Epidermal melanocyte (primary cell): ENCODE results near the gene ARHGEF10L.

Experiments used
- DNase-seq: peaks from one replicate; pipeline ENCODE4 v3.0.0; 2011; ENCODE audit warnings: low spot score; ENCODE audit not compliant: insufficient read length

Gene ARHGEF10L

DNA sequence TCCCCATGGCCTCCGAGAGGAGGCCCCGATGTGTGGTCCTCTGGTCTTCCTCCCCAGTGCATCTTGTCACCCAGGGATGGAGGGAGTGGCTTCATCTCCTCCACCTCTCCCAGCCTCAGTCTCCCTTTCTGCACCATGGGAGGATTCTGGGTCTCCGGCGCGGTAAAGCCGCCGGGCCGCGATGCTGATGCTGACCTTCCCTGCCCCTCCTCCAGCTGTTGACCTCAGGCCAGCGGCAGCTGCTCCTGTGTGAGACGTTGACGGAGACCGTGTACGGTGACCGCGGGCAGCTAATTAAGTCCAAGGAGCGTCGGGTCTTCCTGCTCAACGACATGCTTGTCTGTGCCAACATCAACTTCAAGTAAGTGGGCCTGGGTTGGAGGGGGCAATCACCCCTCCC, 92.6 kb downstream of the ARHGEF10L start:
- DNase-seq, result no peak

DNA sequence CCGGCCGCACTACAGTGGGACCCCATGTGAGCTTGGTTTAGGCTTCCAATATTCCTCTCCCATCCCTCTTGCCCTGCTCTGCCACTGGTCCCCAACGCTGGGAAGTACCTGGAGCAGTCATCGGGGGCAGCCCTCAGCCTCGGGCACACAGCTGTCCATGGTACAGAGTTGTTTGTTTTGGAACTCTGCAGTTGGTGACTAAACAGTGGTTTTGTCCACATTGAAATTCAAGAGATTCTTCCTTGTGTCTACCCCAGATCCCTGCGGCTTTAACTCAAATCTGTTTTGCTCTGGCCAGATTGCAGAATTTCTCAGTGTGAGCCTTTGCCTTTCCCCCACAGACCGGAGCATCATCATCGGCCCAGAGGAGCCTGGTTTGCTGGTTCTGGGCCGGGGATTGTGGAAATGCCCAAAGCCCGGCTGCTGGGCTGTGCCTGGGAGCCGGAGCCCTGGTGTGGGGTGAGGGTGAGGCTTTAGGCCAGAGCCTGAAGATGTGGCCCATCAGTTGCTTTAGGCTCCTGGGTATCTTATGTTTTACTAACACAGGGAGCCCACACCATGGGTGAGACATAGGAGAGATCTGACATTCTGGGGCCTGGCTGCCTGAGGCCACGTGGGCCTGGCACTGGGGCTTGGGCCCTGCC, 93.2 kb downstream of the ARHGEF10L start:
- no peak for DNase-seq

DNA sequence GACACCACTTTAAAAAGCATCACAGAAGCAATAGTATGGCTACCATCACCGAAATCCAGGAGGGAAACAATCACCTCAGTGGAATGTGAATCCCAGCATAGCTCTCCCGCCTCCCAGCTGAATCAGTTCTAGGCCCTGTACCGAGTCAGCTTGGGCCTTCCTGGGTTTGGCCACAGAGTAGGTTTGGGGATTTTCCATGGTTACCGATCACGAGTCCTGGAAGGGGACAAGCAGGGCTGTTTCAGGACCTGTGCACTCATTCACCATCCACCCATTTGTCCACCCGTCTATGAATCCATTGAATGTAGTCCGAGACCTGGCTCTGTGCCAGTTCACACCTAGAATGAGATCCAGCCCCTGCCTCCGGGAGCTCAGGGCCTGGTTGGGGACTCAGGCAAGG, 94.2 kb downstream of the ARHGEF10L start:
- DNase-seq, result no peak

DNA sequence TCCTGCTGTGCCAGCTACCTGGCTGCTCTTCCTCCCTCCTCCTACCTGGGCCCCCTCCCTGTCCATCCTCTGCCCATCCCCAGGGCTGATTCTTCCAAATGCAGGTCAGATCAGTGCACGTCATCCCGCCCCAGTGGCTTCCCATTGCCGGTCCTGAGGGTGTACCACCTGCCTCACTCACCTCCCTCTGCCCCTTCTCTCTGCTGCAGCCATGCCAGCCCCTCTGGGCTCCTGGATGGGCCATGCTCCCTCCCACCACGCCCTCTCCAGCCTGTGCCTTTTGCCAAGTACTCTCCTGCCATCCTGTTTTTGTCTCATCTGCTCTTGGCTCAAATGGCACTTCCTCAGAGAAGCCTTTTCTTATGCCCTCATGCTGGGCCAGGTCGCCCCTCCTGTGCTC, 95.8 kb downstream of the ARHGEF10L start:
- no peak for DNase-seq

DNA sequence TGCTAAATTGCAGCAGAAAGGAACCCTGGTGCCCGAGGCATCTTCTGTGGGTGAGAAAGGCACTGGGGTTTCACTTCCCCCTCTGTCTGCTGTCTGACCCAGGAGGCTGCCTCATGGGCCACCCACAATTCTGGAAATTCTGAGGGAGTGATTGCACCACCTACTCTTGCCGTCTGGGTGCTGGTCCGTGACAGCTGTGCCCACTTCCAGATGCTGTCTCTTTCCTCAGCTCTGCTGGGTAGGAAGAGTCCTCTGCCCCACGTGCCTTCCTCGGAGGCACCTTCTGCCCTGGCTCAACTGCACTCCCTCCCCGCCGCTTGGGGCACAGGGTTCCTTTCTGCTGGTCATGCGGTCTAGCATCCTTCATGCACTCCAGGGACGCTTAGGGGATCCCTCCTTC, 96.3 kb downstream of the ARHGEF10L start:
- no peak for DNase-seq

DNA sequence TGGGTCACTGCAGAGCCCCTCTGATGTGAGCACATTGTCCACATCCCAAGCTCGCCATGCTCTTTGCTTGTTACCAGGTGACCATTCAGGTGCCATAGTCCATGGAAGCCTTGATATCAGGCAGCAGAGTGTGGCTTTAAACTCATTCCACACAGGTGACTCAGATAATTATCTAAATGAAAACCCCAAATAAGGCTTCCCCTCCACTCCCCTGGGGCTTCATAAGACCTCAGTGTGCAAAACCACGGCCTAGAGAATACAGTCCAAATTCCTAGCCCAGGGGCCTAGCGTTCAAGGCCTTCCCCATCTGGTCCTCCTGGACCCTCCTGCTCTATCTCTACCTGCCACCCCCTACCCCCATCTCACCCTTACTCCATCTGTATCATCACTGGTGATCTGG, 97.1 kb downstream of the ARHGEF10L start:
- DNase-seq, result no peak

DNA sequence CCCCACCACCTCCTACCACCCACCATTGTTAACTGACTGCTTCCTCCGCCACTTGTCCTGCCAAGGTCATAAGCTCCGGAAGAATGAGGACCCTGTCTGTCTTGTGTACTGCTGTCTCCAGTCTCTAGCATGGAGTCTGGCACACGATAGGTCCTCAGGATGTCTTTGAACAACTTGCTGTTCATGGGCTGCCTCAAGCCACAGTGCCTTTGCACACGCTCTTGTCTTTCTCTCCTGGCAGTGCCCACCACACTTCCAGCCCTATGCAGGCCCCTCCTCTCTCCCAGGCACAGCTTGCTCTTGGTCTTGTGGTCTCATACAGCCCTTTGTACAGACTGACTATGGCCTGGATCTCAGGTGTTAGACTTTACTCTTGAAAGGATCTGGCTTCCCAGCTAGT, 97.6 kb downstream of the ARHGEF10L start:
- DNase-seq, result no peak

DNA sequence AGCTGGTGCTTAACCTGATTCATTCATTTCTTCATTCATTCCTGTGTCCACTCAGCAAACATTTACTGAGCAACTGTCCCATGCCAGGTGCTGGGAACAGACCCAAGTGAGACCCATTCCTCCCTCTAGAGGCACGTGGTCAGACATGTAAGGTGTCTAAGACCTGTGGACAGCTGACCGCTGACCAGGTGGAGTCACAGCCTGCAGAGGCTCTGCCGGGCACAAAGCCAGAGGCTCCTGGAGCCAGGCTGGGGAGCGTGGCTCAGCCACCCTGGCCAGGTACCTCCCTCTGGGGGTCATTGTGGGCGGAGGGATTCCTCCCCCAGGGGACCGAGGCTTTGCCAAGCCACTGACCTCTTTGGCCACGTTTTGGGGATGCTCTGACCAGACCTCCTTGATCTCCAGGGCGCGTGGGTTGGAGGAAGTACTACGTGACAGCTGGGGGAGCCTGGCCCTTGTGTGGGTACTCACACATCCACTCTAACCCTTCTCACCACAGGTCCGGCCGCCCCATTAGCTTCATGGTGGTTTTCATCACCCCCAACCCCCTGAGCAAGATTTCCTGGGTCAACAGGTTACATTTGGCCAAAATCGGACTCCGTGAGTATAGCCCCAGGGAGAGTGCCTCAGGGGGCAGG, 100.3 kb downstream of the ARHGEF10L start:
- DNase-seq, result no peak

DNA sequence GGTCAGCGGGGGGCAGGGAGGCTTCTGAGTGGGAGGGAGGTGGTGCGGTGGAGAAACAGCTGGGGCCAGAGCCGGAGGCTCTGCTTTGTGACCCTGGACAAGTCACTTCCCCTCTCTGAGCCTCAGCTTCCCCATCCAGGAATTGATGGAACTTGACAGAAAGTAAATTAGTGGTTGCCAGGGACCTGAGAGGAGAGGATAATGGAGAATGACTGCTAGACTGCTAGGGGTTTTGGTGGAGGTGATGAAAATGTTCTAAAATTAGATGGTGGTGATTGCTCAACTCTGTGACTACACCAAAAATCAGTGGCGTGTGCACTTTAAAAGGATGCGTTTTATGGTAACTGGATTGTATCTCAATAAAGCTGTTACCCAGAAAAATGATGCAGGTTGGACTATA, 100.9 kb downstream of the ARHGEF10L start:
- DNase-seq, result no peak

DNA sequence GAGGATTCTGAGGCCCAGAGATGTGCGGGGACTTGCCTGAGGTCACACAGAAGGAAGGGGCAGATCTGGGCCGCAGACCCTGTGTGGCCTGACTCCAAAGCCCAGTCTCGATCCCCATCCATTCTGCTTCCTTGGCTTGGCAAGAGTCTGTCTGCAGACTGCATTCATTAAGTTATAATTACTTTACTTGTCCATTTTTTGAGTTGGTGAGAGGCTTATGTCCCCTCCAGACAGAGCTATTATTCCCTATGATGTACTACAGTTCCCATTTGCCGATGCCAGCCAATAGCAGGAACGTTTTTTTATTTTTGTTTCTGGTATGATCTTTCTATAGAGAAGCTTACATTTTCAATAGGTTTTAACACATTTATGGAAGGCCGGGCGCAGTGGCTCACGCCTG, 101.5 kb downstream of the ARHGEF10L start:
- DNase-seq, result no peak

DNA sequence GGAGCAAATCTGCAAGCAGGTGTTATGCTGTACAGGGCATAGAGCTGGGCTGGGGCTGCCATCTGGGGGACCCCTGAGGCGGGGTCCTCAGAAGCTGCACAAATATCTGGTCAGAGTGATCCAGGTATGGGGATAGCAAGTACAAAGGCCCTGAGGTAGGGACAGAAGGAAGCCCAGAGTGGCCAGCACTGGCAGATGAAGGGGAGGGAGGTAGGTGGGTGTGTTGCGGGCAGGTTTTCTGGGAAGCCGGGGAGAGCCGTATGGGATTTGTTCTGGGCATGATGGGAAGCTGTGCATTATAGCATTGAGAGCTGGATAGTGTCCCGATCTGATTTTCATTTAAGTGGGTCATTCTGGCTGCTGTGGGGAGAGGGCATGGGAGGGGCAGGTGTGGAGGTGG, 102.7 kb downstream of the ARHGEF10L start:
- DNase-seq, result no peak

DNA sequence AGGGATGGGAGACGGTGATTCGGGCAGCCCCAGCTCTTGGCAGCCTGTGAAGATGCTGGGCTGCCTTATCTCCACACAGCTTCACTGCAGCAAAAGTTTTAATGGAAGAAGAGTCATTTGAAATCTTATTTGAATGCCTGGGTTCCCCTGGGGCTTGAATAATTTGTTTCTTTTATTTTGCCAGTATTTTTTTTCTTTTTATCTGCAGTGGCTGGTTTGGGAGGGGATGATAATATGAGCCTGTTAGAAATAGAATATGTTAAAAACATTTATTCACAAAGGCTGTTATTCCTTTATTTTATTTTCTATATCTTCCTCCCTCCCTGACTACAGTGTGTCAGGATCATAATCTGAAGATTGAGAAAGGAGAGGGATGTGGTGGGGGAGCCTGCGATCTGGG, 103.4 kb downstream of the ARHGEF10L start:
- DNase-seq, result no peak

DNA sequence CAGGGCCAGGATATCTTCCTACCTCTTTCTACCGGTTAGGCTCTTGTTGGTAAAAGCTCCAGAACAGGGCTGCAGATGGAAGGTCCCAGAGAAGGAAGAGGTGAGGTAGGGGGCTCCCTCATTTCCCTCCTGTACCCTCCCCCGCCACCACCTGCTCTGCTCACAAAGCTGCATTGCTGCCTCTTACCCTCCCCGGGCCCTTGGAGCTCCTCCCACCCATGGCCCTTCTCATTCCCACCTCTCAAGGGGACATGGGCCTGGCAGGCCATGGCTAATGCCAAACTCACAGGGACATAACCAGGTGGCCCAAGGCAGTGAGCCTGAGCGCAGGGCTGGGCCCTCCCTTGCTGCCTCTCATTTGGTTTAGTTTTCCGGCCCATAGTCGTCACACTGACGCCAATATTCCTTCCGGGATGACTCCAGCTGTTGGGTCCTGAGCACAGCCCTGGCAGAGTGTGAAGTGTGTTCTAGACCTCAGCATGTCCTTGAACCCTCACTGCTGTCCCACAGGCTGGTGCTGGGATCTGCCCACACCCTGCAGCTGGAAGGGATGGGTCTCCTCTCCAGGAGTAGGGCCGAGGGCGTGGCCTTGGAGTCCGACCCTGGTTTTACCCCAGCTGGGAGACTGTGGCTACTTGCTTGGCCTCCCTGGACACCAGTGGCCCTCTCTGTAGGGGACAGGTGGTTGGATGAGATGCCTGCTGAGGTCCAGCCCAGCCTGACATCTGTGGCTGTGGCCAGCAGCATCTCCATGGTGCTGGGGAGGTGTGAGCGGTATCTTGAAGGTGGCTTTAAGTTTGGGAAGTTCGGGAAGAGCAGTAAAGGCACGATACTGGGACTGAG, 104.6 kb downstream of the ARHGEF10L start:
- no peak for DNase-seq

DNA sequence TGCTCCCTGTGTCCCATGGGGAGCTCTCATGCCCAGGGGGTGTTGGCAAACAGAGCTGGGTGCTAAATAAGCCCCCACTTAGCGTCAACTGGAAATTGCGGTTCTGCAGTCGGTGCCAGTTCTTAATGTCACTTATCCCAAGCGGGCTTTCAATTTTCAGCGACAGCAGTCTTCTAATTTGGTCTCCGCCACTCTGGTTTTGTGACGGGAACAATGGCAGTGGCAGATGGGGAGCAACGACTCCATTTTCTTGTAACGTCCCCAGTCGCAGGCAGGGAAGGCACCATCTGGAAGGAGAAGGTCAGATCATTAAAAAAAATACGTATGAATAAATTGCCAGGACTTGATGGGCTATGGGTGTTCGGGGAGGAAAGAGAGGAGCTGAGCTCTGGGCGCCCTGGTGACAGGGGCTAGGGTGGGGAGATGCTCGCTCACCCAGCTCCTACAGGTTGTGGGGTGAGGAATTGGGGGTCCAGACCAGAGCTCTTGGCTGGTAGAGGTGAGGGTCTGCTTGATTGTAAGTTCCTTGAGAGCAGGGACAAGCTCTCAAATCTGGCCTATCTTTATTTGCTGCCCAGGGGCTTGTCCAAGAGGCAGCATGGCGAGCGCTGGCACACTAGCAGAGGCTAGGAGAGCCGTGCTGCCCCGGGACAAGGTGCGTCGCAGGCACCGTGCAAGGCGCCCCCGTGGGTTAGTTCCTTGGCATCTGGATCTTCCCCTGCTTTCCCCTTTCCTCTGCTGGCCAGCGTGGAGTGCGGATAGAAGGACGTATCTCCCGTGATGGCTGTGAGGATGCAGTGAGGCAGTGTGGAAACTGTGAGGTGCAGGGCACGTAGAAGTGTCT, 105.8 kb downstream of the ARHGEF10L start:
- no peak for DNase-seq

DNA sequence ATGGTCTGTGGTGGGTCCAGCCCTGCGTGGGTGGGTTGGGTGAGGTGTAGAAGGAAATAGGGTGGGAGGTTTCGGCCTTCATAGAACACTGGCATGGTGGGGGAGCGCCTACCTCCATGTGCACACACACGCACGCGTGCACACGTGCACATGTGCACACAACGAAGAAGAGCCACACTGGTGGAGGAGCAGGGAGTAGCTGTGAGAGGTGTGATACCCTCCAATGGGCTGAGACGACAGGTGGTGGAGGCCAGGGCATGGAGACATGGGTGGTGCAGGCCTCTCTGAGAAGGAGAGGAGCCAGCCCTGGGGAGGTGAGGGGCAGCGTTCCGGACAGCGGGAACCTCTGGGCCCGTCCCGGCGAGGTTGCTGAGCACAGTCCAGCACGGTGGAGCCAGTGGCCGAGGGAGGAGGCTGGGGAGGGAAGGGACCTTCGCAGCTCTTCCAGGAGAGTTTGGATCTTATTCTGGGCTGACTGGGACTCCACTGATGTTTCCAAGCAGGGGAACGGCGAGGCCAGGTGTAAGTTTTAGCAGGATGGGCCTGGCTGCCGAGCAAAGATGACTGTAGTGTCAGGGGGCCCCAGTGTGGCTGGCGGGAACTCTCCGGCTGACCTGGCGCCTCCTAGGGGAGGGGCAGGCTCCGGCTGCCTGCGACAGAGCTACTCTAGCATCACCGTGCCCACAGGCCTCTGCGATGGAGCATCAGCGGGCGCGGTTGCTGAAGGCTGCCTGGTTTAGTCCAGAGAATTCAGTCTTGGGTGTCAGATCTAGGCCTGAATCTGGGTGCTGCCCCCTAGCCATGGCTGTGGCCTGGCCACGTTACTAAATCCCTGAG, 107.2 kb downstream of the ARHGEF10L start:
- DNase-seq, result no peak

DNA sequence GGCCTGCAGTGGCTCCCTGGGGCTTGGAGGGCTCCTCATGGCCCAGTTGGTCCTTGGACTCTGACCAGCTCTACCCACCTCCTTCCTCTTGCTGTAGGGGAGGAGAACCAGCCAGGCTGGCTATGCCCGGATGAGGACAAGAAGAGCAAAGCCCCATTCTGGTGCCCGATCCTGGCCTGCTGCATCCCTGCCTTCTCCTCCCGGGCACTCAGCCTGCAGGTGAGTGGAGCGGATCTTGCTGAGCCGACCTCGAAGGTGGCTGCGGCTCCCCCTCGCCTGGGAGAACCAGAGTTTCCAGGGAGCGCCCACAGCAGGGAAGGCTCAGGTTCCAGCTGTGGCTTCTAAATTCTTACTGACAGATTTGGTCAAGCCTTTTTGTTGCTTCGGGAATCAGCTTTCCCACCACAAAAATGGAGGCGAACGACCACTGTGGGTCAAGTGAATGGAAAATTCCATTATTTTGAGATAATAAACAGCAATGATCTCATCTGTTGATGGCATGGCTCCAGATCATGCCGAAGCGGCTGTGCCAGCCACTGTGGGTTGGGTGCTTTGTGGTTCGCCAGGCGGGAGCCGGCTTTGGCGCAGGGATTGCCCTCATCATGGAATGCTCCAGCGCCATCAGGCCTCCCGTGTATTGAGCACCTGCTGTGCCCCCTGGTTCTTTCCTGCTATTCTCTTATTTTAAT, 109.1 kb downstream of the ARHGEF10L start:
- no peak for DNase-seq

DNA sequence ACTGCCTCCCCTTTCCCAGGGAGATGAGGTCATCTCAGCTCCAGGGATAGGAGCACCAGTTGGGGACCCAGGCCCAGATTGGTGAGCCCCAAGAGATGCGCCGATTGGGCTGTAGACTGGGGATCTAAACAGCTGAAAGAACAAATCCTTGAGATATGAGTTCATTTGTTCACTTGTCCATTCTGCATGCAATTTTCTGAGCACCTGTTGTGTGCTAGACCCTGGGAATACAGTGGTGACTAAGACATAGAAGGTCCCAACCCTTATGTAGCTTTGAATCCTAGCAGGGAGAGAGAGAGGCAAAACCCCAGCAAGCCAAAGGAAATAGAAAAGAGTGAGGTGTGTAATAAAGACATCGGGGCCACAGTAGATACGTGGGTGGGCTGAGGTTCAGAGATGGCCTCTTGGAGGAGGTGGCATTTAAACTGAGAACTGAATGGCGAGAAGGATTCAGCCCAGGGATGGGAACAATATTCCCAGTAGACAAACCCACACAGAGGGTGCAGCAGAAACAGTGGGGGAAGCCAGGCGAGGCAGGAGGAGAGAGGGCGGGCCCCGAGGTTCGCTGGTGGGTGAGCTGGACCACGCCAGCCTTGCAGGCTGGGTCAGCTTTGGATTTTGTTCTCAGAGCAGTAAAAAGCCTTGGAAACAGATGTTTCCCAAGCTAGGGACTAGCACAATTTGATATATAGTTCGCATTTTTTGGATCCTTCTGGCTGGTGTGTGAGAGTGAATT, 110.0 kb downstream of the ARHGEF10L start:
- DNase-seq, result no peak

DNA sequence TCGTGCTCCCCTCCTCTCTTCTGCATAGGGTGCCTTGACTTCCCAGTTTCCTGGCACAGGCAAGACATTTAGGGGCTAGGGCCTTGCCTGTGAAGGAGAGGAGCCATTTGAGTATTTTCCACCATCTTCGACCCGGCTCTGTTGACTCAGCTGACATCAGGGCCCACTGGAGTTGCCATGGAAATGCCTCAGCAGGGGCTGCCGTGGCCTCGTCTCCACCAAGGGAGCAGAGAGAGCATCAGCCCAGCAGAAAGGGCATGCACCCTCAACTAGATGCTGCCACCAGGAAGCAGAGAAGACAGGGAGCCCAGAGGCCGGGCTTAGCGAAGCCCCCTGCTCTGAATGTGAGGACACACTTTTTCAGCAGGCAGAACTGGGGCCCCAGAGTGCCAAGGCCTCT, 113.8 kb downstream of the ARHGEF10L start:
- DNase-seq, result no peak

DNA sequence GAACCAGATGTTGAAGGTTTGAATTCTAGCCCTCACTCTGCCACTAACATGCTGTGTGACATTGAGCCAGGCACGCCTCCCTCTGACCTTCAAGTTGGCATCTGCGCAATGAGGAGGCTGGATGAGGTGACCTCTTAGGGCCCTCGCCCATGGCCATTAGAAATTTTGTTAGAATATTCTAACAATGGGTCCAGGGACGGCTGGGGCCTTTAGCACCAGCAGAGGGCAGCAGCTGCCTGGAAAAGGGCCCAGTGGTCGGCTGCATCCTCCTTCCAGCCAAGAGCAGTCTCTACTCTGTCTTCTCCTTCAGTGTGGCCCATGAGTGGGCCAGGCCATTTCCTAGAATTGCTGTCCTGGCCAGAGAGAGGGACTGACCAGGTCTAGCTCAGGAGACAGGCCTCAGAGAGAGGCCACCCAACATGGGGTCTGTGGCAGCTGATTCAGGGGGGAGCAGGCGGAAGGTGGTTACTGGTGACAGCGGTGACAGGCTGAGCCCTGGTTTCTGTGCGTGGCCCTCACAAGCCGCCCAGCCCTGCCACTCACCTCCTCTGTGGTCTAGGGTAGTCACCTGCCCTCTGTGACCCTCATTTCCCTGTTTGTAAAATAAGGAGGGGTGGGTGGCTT, 114.3 kb downstream of the ARHGEF10L start:
- no peak for DNase-seq
